Measurements from ENCODE around the gene CMTM8. TPM values are rescaled to one million over a fixed set of nuclear protein-coding genes. Genes with fewer than 3 reads are reported as not detected.

The CMTM8 gene
- total and polyA plus RNA-seq, 2 experiments from 2014 or later: 19.9 to 24.5 TPM

- Histone ChIP-seq H3K4me2 (no peak overlapping the region), H3K4me3 (no peak overlapping the region), H3K9me2 (ENCODE audit: insufficient read depth) (no peaks in the 10 kb centered on the region; the same call in 1 of the 2 replicates), H3K36me3 (ENCODE audit: insufficient read depth) (no peaks in the 10 kb centered on the region), H3K4me1 (ENCODE audit: insufficient read depth) (no peaks in the 10 kb centered on the region), H4K20me1 (replicated peaks; ENCODE audit: insufficient read depth) (no peaks in the 10 kb centered on the region), H3F3A (replicated peaks; ENCODE audit: low read depth) (no peaks in the 10 kb centered on the region), H3K27ac (ENCODE audit: low read depth) (no peak overlapping the region), H3K27me3 (ENCODE audit: insufficient read depth) (no peaks in the 10 kb centered on the region), H3K79me2 (replicated peaks; ENCODE audit: insufficient read depth) (no peaks in the 10 kb centered on the region), H2AFZ (0 out of 2 replicates have a peak overlapping the region, but pooled peaks have one; percentile 18)
- no peak for DNase-seq (ENCODE audit: low spot score)
- ATAC-seq: no peak
- H3K4me3 Mint-ChIP-seq: no peak overlapping the region
- no peaks in the 10 kb centered on the region for H3K9me3 Mint-ChIP-seq
- H3K27me3 Mint-ChIP-seq (ENCODE audit: insufficient read depth, low read depth, poor library complexity): no peaks in the 10 kb centered on the region
- no peaks in the 10 kb centered on the region; the same call in 2 of the 3 replicates for H3K4me1 Mint-ChIP-seq
- TF ChIP-seq JUNB (IDR thresholded peaks at IDR 0.05; ENCODE audit: unreplicated experiment) (no peak), REST (IDR thresholded peaks at IDR 0.05; ENCODE audit: unreplicated experiment) (no peak), POLR2AphosphoS5 (IDR thresholded peaks at IDR 0.05; ENCODE audit: low read depth) (no peak), EZH2phosphoT487 (IDR thresholded peaks at IDR 0.05; ENCODE audit: unreplicated experiment) (no peak), NANOG (IDR thresholded peaks at IDR 0.05; ENCODE audit: borderline replicate concordance) (no peak), ZNF331 (CRISPR knock-in tag; IDR thresholded peaks at IDR 0.05; ENCODE audit: low read depth) (no peak), CTCF (conservative IDR thresholded peaks at IDR 0.05; ENCODE audit: low read depth in 2 of 2) (no peak), CREB1 (CRISPR knock-in tag; IDR thresholded peaks at IDR 0.05; ENCODE audit: low read depth) (no peak), EZH2 (IDR thresholded peaks at IDR 0.05; ENCODE audit: low read depth, unreplicated experiment) (no peak), STAT1 (IDR thresholded peaks at IDR 0.05; ENCODE audit: unreplicated experiment) (no peak), ETS1 (IDR thresholded peaks at IDR 0.05) (no peak), ZNF462 (CRISPR knock-in tag; IDR thresholded peaks at IDR 0.05) (no peak), ZNF114 (CRISPR knock-in tag; IDR thresholded peaks at IDR 0.05) (no peak)
- H3K36me3 Mint-ChIP-seq (ENCODE audit: low read depth): no peaks in the 10 kb centered on the region
- H3K27ac Mint-ChIP-seq: no peak overlapping the region
Observed at GRCh38 chr3:32200992-32201758, 37.3 kb upstream of the CMTM8 start.
